Testis (tissue), 3 donors: ENCODE measurements around the gene ATMIN. TPM values are rescaled to one million over a fixed set of nuclear protein-coding genes. Genes with fewer than 3 reads are reported as not detected.

Experiments used
- DNase-seq: peaks from one replicate; pipeline ENCODE4 v3.0.0-alpha.2; 2019
- H3K27ac ChIP-seq, 2 donors: fragments of 200-600 bp; sonication (generic); one replicate each; pipeline ENCODE4 v1.5.1; 2019
- H3K27me3 ChIP-seq: fragments of 200-600 bp; sonication (generic); one replicate; pipeline ENCODE4 v1.5.1; 2019
- H3K36me3 ChIP-seq: fragments of 200-600 bp; sonication (generic); one replicate; pipeline ENCODE4 v1.5.1; 2017; ENCODE audit warnings: low read depth; ENCODE audit errors: missing control alignments
- H3K4me1 ChIP-seq: fragments of 200-600 bp; sonication (generic); one replicate; pipeline ENCODE4 v1.5.1; 2019
- H3K4me3 ChIP-seq, 2 donors: fragments of 200-600 bp; sonication (generic); one replicate each; pipeline ENCODE4 v1.5.1; 2017 to 2019
- H3K9me3 ChIP-seq: fragments of 200-600 bp; sonication (generic); one replicate; pipeline ENCODE4 v1.5.1; 2017
- POLR2A ChIP-seq: fragments of 450-650 bp; IDR thresholded peaks from one replicate; pipeline ENCODE4 v1.6.1; 2017; ENCODE audit warnings: antibody characterized with exemption, mild to moderate bottlenecking, moderate library complexity
- WGBS, 2 donors: methylation state at CpG; one replicate each; pipeline ENCODE4 v1.1.5; 2018; 5-methylcytosine and 5-hydroxymethylcytosine counted together
- intact Hi-C: fragments of 100-400 bp; cut with DNase I; formaldehyde crosslinking; loops from one replicate; pipeline ENCODE4 v1.15.1; 2023; ENCODE audit warnings: low total_unique reads
- polyA plus RNA-seq: library from polyadenylated mRNA; stranded (reverse); fragments of 350-450 nt; fragmentation: Illumina TruSeq; extraction: RNeasy Lipid Tissue Mini Kit (QIAGEN cat#74804); gene quantifications from one replicate; pipeline ENCODE4 v1.2.3, GENCODE V29; 2014; ENCODE audit warnings: low read depth, low replicate concordance; ENCODE audit not compliant: insufficient read depth
- total RNA-seq, 2 donors: library from RNA; depleted of rRNA; stranded (reverse); fragments of >200 nt; gene quantifications; one replicate each; pipeline ENCODE4 v1.2.3, GENCODE V29; 2016
- TF ChIP-seq, protein P1 (sequence below), 3 experiments: fragments of 450-650 bp in 2 of 3; fragments of 200-600 bp in 1 of 3; sonication (generic) in 1 of 3; IDR thresholded peaks; one replicate each; pipeline ENCODE4 v1.5.1; 2016 to 2019; ENCODE audit warnings: antibody characterized with exemption in 3 of 3, mild to moderate bottlenecking in 2 of 3, moderate library complexity in 1 of 3

The ATMIN gene
- total and polyA plus RNA-seq, 3 donors from 2014 or later = 53.6 to 97.3 (median 65.2) TPM

DNA sequence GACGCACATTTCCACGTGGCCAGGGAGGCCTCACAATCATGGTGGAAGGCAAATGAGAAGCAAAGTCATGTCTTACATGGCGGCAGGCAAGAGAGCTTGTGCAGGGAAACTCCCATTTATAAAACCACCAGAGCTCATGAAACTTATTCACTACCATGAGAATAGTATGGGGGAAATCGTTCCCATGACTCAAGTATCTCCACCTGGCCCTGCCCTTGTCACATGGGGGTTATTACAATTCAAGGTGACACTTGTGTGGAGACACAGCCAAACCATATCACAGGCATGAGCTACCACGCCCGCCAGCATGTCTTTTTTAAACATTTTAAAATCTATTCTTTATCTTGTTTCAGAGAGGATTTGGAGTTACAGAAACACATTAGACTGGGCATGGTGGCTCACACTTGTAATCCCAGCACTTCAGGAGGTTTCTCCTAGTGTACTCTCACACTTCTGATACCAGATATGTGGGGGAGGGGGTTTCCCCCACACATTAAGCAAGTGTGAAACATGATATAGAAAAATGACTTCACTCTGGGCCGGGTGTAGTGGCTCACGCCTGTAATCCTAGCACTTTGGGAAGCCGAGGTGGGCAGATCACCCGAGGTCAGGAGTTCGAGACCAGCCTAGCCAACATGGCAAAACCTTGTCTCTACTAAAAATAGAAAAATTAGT is 5.6 kb upstream of the ATMIN start:
- Histone ChIP-seq H3K4me1 (no peaks in the 10 kb centered on the region), H3K9me3 (no peaks in the 10 kb centered on the region), H3K36me3 (no peaks in the 10 kb centered on the region), H3K27me3 (no peaks in the 10 kb centered on the region), H3K27ac (no peak overlapping the region), H3K4me3 (no peak overlapping the region)
- DNase-seq = no peak
- intact Hi-C loops = no loop called here
- 87 to 93% methylated on average over 11 of the region's 11 CpGs for WGBS, 2 donors
- TF ChIP-seq, protein P1, sequence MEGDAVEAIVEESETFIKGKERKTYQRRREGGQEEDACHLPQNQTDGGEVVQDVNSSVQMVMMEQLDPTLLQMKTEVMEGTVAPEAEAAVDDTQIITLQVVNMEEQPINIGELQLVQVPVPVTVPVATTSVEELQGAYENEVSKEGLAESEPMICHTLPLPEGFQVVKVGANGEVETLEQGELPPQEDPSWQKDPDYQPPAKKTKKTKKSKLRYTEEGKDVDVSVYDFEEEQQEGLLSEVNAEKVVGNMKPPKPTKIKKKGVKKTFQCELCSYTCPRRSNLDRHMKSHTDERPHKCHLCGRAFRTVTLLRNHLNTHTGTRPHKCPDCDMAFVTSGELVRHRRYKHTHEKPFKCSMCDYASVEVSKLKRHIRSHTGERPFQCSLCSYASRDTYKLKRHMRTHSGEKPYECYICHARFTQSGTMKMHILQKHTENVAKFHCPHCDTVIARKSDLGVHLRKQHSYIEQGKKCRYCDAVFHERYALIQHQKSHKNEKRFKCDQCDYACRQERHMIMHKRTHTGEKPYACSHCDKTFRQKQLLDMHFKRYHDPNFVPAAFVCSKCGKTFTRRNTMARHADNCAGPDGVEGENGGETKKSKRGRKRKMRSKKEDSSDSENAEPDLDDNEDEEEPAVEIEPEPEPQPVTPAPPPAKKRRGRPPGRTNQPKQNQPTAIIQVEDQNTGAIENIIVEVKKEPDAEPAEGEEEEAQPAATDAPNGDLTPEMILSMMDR (IDR thresholded peaks at IDR 0.05) = no peak
- no peak for TF ChIP-seq POLR2A

GRCh38 chr16:81035975-81036750 is 521 bp downstream of the ATMIN start:
- Histone ChIP-seq H3K9me3 (no peaks in the 10 kb centered on the region), H3K4me3 (peak overlapping the region; percentile 70 to 89), H3K27me3 (no peaks in the 10 kb centered on the region), H3K27ac (peak overlapping the region in 1 of 2 donors; percentile 76), H3K4me1 (peaks cover 13% of the 10 kb centered on the region), H3K36me3 (no peaks in the 10 kb centered on the region)
- TF ChIP-seq, protein P1 (IDR thresholded peaks at IDR 0.05) = no peak
- no peak for TF ChIP-seq POLR2A
- intact Hi-C loops = no loop called here
- WGBS, 2 donors = 0% methylated on average over 28 to 58 of the region's 80 CpGs
- peak; percentile 40 for DNase-seq

DNA sequence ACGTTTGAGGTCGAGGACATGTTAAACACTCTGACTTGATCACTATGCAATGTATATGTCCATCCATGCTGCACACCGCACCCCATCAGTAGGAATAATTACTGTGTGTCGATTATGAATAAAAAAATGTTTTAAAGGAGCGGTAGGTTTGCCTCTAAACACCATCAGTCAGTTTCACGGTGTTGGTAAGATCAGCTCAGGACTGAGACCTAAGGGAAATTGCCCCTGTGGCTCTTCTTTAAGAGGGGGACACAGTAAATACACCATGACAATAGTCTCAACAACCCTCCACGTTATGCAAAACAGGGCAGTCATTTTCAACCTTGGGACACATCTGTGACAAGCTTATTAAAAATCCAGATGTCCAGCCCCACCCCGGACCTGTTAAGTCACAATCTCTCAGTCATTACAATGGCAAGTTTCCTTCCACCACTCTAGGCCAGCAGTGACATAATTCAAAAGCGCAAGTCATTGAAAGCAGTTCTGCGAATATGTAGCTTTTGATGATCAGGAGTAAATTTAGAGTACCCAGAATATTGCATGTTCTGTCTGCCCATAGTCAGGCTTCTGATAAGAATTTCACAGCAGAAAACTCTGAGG is 1.2 kb downstream of the ATMIN start:
- peak overlapping the region in 1 of 2 donors; percentile 76 for H3K27ac ChIP-seq
- H3K9me3 ChIP-seq = no peaks in the 10 kb centered on the region
- H3K4me3 ChIP-seq = peak overlapping the region; percentile 70 to 89
- intact Hi-C loops = no loop called here
- H3K27me3 ChIP-seq = no peaks in the 10 kb centered on the region
- no peak for DNase-seq
- peaks cover 13% of the 10 kb centered on the region for H3K4me1 ChIP-seq
- TF ChIP-seq POLR2A = no peak
- TF ChIP-seq, protein P1 (IDR thresholded peaks at IDR 0.05) = no peak
- no peaks in the 10 kb centered on the region for H3K36me3 ChIP-seq
- WGBS, 2 donors = 25 to 26% methylated on average over 10 of the region's 10 CpGs

- intact Hi-C loops = no loop called here
- no peak overlapping the region for H3K27ac ChIP-seq
- no peak overlapping the region for H3K4me3 ChIP-seq
- H3K4me1 ChIP-seq = peaks cover 13% of the 10 kb centered on the region
- no peak for DNase-seq
- no peaks in the 10 kb centered on the region for H3K36me3 ChIP-seq
- H3K9me3 ChIP-seq = no peaks in the 10 kb centered on the region
- TF ChIP-seq, protein P1 (IDR thresholded peaks at IDR 0.05) = no peak
- no peak for TF ChIP-seq POLR2A
- H3K27me3 ChIP-seq = no peaks in the 10 kb centered on the region
- WGBS, 2 donors = 88 to 93% methylated on average over 2 of the region's 2 CpGs
These were observed 4.5 kb downstream of the ATMIN start for GRCh38 chr16:81040131-81040530.
